Suprapubic skin (tissue), 4 donors: ENCODE results near the gene ARHGAP23.

Experiments
- CTCF ChIP-seq, 2 donors: fragments of 200-600 bp in 1 of 2; fragments of 450-650 bp in 1 of 2; sonication (generic) in 1 of 2; IDR thresholded peaks; one replicate each; pipeline ENCODE4 v1.5.1; 2016 to 2019; ENCODE audit warnings: antibody characterized with exemption in 2 of 2, mild to moderate bottlenecking in 1 of 2, moderate library complexity in 1 of 2
- EP300 ChIP-seq: sonication (generic); formaldehyde crosslinking; IDR thresholded peaks from one replicate; pipeline ENCODE4 v1.6.1; 2017; ENCODE audit warnings: antibody characterized with exemption
- POLR2A ChIP-seq, 2 donors: fragments of 450-650 bp; IDR thresholded peaks; one replicate each; pipeline ENCODE4 v1.6.1; 2017; ENCODE audit warnings: antibody characterized with exemption in 2 of 2, mild to moderate bottlenecking in 2 of 2, moderate library complexity in 2 of 2
- POLR2AphosphoS5 ChIP-seq, 3 donors: sonication (generic); formaldehyde crosslinking; IDR thresholded peaks; one replicate each; pipeline ENCODE4 v1.6.1; 2017; ENCODE audit warnings: antibody characterized with exemption in 3 of 3

GRCh38 chr17:38510421-38511149 lies 82.3 kb downstream of the ARHGAP23 start:
- TF ChIP-seq POLR2A (IDR thresholded peaks at IDR 0.05) = no peak
- TF ChIP-seq CTCF (IDR thresholded peaks at IDR 0.05) = no peak
- no peak for TF ChIP-seq POLR2AphosphoS5 (IDR thresholded peaks at IDR 0.05)
- no peak for TF ChIP-seq EP300
